ENCODE measurements around the gene C16orf95.

C16orf95 gene

DNA sequence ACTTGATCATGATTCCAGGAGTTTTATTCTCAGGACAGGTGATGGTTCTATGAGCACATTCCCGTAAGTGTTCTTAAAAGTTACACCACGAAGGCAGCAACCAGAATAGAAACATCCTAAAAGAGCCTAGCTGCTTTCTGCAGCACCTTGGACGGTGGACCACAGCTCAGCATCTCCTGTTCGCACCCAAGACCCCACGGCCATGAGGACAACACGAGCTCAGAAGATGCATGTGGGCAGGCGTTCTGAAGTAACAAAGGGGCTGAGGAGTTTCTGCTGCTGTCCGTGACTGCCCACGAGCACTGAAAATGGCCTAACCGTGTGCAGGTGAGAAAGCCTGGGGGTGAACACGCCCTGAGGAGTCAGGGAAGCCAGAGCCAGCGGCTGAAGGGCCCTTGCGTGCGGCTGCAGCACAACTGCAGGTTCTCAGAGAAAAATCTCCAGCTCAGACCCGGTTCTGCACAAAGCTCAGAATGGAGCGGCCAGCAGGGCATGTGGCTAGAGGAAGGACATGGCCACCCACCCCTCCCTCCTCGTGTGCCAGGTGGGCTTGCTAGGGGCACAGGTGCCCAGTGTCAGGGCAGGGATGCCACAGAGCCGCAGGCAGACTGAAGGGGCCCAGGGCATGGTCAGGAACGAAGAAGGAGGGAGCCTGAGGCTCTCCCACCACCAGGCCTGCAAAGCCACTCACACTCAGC, 10.8 kb upstream of the C16orf95 start:
- TF ChIP-seq, protein P1, sequence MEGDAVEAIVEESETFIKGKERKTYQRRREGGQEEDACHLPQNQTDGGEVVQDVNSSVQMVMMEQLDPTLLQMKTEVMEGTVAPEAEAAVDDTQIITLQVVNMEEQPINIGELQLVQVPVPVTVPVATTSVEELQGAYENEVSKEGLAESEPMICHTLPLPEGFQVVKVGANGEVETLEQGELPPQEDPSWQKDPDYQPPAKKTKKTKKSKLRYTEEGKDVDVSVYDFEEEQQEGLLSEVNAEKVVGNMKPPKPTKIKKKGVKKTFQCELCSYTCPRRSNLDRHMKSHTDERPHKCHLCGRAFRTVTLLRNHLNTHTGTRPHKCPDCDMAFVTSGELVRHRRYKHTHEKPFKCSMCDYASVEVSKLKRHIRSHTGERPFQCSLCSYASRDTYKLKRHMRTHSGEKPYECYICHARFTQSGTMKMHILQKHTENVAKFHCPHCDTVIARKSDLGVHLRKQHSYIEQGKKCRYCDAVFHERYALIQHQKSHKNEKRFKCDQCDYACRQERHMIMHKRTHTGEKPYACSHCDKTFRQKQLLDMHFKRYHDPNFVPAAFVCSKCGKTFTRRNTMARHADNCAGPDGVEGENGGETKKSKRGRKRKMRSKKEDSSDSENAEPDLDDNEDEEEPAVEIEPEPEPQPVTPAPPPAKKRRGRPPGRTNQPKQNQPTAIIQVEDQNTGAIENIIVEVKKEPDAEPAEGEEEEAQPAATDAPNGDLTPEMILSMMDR (IDR thresholded peaks at IDR 0.05; ENCODE audit: borderline replicate concordance, control extremely low read depth, extremely low read depth, insufficient read depth, missing control alignments), result no peak
- in situ Hi-C loops (cut with MboI; ENCODE audit: low sequenced_read_pairs, unreplicated experiment), result no loop called here
- no peak for DNase-seq (ENCODE audit: low spot score)

DNA sequence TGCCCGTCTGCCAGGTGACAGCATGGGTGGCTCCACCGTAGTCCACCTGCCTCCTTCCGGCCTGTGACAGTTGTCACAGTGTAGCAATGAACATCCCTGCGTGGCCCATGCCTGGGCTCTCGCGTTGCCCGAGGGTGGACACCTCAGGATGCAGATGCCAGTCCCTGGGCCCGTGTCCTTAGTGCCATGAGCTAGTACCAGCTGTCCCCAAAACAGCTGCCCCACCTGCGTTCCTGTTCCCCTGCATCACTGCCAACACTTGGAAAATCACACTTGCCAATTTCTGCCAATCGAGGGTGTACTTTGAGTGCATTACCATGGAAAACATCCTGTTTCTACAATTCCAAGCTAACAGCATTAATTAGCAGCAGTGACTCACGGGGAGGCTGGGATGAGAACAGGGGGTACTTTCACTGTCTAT, 9.0 kb upstream of the C16orf95 start:
- TF ChIP-seq, protein P1 (IDR thresholded peaks at IDR 0.05; ENCODE audit: borderline replicate concordance, control extremely low read depth, extremely low read depth, insufficient read depth, missing control alignments), result no peak
- in situ Hi-C loops (cut with MboI; ENCODE audit: low sequenced_read_pairs, unreplicated experiment), result no loop called here
- DNase-seq (ENCODE audit: low spot score), result no peak

DNA sequence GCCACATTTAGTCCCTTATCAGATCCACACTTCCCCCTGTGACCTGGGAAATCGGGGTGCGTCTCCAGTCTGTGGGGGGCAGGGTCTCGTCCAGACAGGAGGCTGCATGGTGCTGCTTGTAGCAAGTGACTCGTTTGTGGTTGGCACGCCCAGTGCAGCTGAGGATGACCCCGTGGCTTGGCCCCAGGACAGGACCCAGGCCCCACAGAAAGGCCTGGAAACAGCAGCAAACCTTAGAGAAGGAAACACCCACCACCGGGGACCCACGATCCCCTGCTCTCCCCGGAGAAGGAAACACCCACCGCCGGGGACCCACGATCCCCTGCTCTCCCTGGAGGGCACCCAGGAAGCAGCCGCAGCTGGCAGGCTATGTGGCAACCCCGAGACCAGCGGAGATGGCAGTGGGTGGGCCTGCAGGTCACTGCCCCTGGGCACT, 8.2 kb upstream of the C16orf95 start:
- in situ Hi-C loops (cut with MboI; ENCODE audit: low sequenced_read_pairs, unreplicated experiment), result no loop called here
- TF ChIP-seq, protein P1 (IDR thresholded peaks at IDR 0.05; ENCODE audit: borderline replicate concordance, control extremely low read depth, extremely low read depth, insufficient read depth, missing control alignments), result no peak
- DNase-seq (ENCODE audit: low spot score), result no peak

DNA sequence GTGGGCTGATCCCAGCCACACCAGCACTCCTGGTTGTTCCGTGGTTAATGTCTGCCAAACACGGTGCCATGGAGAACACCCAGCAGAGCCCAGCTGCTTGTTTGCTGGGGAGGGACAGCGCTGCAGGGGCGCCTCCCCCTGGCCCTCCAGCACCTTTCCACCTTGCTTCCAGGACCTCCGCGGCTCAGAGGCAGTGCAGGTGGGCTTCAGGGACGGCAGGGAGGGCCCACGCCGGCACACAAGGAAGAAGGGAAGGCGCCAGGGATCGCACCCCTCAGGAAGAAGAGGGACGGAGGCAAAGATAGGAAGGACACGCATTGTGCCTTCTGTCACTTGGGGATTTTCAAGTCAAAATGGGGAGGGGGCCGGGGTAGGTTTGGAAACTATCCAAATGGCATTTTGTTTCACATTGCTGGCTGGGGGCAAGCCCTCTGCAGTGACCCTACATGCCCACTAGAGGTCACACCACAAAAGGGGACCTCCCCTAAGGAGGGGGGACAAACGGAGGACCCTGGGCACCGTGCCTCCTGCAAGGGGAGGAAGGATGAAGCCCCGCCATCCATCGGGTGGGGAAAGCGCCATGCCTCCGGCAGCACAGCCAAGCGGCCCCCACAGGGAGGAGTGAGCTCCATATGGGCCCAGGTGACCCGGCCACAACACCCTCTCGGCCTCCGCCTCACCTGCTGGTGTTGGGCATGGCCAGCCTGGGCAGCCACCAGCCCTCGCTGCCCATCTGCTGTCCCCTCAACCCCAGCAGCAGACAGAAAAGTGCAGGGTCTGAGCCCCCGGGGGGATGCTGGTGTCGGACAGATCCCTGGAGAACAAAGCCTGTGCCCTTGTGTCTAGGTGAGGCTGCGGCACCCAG, 7.5 kb upstream of the C16orf95 start:
- peak; percentile 86 for DNase-seq (ENCODE audit: low spot score)
- in situ Hi-C loops (cut with MboI; ENCODE audit: low sequenced_read_pairs, unreplicated experiment), result no loop called here
- TF ChIP-seq, protein P1 (IDR thresholded peaks at IDR 0.05; ENCODE audit: borderline replicate concordance, control extremely low read depth, extremely low read depth, insufficient read depth, missing control alignments), result peak; percentile 82

DNA sequence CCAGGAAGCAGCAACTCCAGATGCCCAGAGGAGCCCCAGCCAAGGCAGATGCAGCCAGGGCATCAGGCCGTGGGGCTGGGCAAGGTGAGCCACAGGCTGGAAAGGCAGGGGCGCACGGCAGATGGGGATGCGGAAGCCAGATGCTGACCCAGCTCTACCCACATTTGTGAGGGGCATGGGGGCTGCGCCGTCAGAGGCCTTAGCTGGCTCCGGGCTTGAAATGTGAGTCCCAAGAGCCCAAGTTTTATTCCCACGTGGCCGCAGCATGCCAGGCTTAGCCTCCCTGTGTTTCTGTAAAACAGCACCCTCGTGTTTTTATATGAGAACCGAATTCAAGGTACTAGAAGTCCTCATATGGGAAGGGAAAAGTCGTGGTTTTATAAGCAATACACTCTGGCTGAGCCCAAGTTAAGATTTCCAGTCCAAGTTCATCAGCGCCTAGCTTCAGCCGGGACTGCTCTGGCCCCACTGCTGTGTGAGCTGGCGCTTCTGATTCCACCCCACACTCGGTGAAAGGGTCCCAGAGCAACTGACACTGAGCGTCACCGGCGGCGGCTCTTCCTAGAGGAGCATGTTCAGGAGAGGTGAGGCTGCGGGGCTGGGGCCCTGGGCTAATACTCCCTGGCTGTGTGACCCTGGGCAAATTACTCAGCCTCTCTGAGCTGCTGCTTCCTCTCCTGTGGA, 6.7 kb upstream of the C16orf95 start:
- no peak for DNase-seq (ENCODE audit: low spot score)
- TF ChIP-seq, protein P1 (IDR thresholded peaks at IDR 0.05; ENCODE audit: borderline replicate concordance, control extremely low read depth, extremely low read depth, insufficient read depth, missing control alignments), result no peak
- in situ Hi-C loops (cut with MboI; ENCODE audit: low sequenced_read_pairs, unreplicated experiment), result no loop called here

Data from GM13976 (cell line).